Neuronal stem cell (in vitro differentiated cells): ENCODE data around the gene CABP4.

Source experiments
- DNase-seq: peaks from one replicate; pipeline ENCODE4 v3.0.0-alpha.2; 2013; ENCODE audit warnings: low spot score
- H2AFZ ChIP-seq: one replicate; pipeline ENCODE4 v1.6.1; 2013; ENCODE audit warnings: mild to moderate bottlenecking, low read length, inconsistent platforms
- H2AK5ac ChIP-seq: 2 replicates; pipeline ENCODE4 v1.6.1; 2013; ENCODE audit warnings: low read depth, mild to moderate bottlenecking, inconsistent platforms, low read length, moderate library complexity, mixed read lengths
- H2BK120ac ChIP-seq: 2 replicates; pipeline ENCODE4 v1.6.1; 2013; ENCODE audit warnings: low read depth, mild to moderate bottlenecking, inconsistent platforms, low read length, moderate library complexity, mixed read lengths
- H2BK12ac ChIP-seq: one replicate; pipeline ENCODE4 v1.6.1; 2013; ENCODE audit warnings: low read length, inconsistent platforms
- H2BK15ac ChIP-seq: 2 replicates; pipeline ENCODE4 v1.6.1; 2013; ENCODE audit warnings: mild to moderate bottlenecking, low read length, inconsistent platforms, mixed read lengths
- H2BK5ac ChIP-seq: one replicate; pipeline ENCODE4 v1.6.1; 2013; ENCODE audit warnings: inconsistent platforms, mild to moderate bottlenecking, low read length, moderate library complexity
- H3K14ac ChIP-seq: one replicate; pipeline ENCODE4 v1.6.1; 2013; ENCODE audit warnings: low read length, inconsistent platforms
- H3K18ac ChIP-seq: 2 replicates; pipeline ENCODE4 v1.6.1; 2013; ENCODE audit warnings: low read length, inconsistent platforms
- H3K23ac ChIP-seq: 2 replicates; pipeline ENCODE4 v1.6.1; 2013; ENCODE audit warnings: low read depth, mild to moderate bottlenecking, mixed read lengths, low read length, inconsistent platforms; ENCODE audit not compliant: poor library complexity
- H3K27ac ChIP-seq: replicated peaks from 3 replicates; pipeline ENCODE4 v1.5.1; 2013; ENCODE audit warnings: low read length, inconsistent platforms
- H3K27me3 ChIP-seq, 3 experiments: 2 replicates each; pipeline ENCODE4 v1.6.1; 2013; ENCODE audit warnings: low read length in 3 of 3, mild to moderate bottlenecking in 2 of 3, inconsistent platforms in 1 of 3, low read depth in 1 of 3, mixed read lengths in 1 of 3, moderate library complexity in 1 of 3; ENCODE audit not compliant: control insufficient read depth in 3 of 3, insufficient read depth in 3 of 3
- H3K36me3 ChIP-seq, 2 donors: replicated peaks in 1 of 2; 2 replicates each; pipeline ENCODE4 v1.6.1; 2013; ENCODE audit warnings: low read length in 2 of 2; ENCODE audit not compliant: control insufficient read depth in 2 of 2, insufficient read depth in 2 of 2
- H3K4ac ChIP-seq: 2 replicates; pipeline ENCODE4 v1.6.1; 2013; ENCODE audit warnings: inconsistent platforms, mild to moderate bottlenecking, low read length, moderate library complexity
- H3K4me1 ChIP-seq, 2 donors: 1 replicate in 1 of 2; 2 replicates in 1 of 2; pipeline ENCODE4 v1.6.1; 2013; ENCODE audit warnings: low read length in 2 of 2, low read depth in 1 of 2; ENCODE audit not compliant: control insufficient read depth in 2 of 2, insufficient read depth in 1 of 2
- H3K4me2 ChIP-seq: one replicate; pipeline ENCODE4 v1.6.1; 2013; ENCODE audit warnings: mild to moderate bottlenecking, low read length, inconsistent platforms; ENCODE audit not compliant: insufficient read depth, poor library complexity, severe bottlenecking
- H3K4me3 ChIP-seq, 2 donors: 2 replicates each; pipeline ENCODE4 v1.5.1; 2013; ENCODE audit warnings: low read length in 2 of 2, mild to moderate bottlenecking in 2 of 2, inconsistent platforms in 1 of 2, moderate library complexity in 1 of 2
- H3K79me1 ChIP-seq: one replicate; pipeline ENCODE4 v1.6.1; 2013; ENCODE audit warnings: low read depth, mild to moderate bottlenecking, inconsistent platforms, low read length, moderate library complexity
- H3K9ac ChIP-seq: one replicate; pipeline ENCODE4 v1.6.1; 2013; ENCODE audit warnings: mild to moderate bottlenecking, low read depth, low read length, inconsistent platforms; ENCODE audit not compliant: poor library complexity
- H3K9me3 ChIP-seq, 2 donors: replicated peaks in 1 of 2; 2 replicates each; pipeline versions ENCODE3 to v1.6.1; 2013; ENCODE audit warnings: low read length in 2 of 2, mild to moderate bottlenecking in 2 of 2, inconsistent platforms in 1 of 2, low read depth in 1 of 2, mixed read lengths in 1 of 2, moderate library complexity in 1 of 2; ENCODE audit not compliant: control insufficient read depth in 2 of 2, insufficient read depth in 1 of 2
- H4K8ac ChIP-seq: one replicate; pipeline ENCODE4 v1.6.1; 2013; ENCODE audit warnings: low read depth, mild to moderate bottlenecking, inconsistent platforms, low read length, moderate library complexity
- H4K91ac ChIP-seq: one replicate; pipeline ENCODE4 v1.6.1; 2013; ENCODE audit warnings: low read length, low read depth, mild to moderate bottlenecking, inconsistent platforms; ENCODE audit not compliant: poor library complexity
- WGBS, 2 donors: extraction: QIAGEN DNeasy Blood & Tissue Kit; methylation state at CpG; one replicate each; pipeline ENCODE4 v1.1.7; 2013; ENCODE audit warnings: missing lambda C conversion rate in 2 of 2, mixed read lengths in 1 of 2; ENCODE audit not compliant: insufficient read length in 2 of 2, insufficient replicate concordance in 1 of 2; ENCODE audit errors: extremely low coverage in 2 of 2; 5-methylcytosine and 5-hydroxymethylcytosine counted together

CABP4 gene

DNA sequence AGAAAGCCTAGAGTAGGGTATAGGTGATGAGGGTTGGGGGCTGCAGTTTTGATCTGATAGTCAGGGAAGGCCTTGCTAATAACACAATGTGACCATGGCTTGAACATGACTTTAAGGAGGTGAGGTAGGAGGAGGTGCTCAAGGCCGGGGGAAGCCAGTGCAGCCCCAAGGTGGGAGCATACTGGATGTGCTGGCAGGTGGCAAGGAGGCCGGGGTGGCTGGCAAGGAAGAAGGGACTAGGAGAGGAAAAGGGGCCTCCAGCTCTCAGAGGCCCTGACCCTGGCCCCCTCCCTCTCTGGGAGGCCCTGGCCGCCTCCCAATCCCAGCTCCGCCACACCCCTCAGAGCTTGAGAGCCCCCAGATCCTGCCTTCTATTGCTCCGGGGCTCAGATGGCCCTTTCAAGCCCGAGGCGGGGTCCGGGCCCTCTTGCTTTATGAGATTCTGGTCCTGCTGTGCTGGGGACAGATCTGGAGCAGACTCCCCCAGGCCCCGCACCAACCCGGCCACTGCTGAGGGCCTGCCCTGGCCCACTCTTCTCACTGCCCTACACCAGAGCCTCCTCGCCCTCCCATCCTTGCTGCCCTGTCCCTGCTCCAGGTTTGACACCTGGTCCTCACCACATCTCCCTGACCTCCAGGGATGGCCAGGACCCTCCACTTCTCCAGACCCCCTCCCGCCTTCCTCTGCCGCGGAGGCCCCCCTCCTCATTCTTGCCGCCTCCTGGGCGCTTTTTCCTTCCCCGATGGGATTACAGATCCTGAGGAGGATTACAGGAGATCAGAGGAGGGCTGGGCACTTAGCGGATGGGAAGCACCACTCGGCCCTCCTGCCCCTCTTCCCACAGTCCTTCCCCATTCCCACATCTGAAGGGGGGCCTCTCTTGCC is 48.2 kb downstream of the CABP4 start:
- H2AFZ ChIP-seq: peak overlapping the region; percentile 93
- no peak overlapping the region for H4K91ac ChIP-seq
- peak overlapping the region; percentile 77 for H3K9ac ChIP-seq
- peak overlapping the region; percentile 3 for H3K23ac ChIP-seq
- H3K4me1 ChIP-seq: peaks cover 18 to 27% of the 10 kb centered on the region in 2 donors
- peaks cover 21 to 52% of the 10 kb centered on the region in 2 donors for H3K36me3 ChIP-seq
- H4K8ac ChIP-seq: peak overlapping the region; percentile 43
- H3K4me3 ChIP-seq: peak overlapping the region; percentile 85 to 89
- H3K27ac ChIP-seq: no peak overlapping the region
- H2BK5ac ChIP-seq: no peak overlapping the region
- WGBS, 2 donors: no CpG with 5 or more reads among the region's 19 CpGs
- H2BK12ac ChIP-seq: peak overlapping the region; percentile 58
- H2BK15ac ChIP-seq: no peak overlapping the region
- DNase-seq: no peak
- no peaks in the 10 kb centered on the region for H3K9me3 ChIP-seq
- no peaks in the 10 kb centered on the region for H3K27me3 ChIP-seq
- no peak overlapping the region for H2BK120ac ChIP-seq
- H3K18ac ChIP-seq: peak overlapping the region; percentile 57
- H3K14ac ChIP-seq: peak overlapping the region; percentile 56
- H3K4ac ChIP-seq: no peak overlapping the region
- H3K79me1 ChIP-seq: peaks cover 17% of the 10 kb centered on the region
- H3K4me2 ChIP-seq: peak overlapping the region; percentile 79
- peak overlapping the region; percentile 84 for H2AK5ac ChIP-seq

DNA sequence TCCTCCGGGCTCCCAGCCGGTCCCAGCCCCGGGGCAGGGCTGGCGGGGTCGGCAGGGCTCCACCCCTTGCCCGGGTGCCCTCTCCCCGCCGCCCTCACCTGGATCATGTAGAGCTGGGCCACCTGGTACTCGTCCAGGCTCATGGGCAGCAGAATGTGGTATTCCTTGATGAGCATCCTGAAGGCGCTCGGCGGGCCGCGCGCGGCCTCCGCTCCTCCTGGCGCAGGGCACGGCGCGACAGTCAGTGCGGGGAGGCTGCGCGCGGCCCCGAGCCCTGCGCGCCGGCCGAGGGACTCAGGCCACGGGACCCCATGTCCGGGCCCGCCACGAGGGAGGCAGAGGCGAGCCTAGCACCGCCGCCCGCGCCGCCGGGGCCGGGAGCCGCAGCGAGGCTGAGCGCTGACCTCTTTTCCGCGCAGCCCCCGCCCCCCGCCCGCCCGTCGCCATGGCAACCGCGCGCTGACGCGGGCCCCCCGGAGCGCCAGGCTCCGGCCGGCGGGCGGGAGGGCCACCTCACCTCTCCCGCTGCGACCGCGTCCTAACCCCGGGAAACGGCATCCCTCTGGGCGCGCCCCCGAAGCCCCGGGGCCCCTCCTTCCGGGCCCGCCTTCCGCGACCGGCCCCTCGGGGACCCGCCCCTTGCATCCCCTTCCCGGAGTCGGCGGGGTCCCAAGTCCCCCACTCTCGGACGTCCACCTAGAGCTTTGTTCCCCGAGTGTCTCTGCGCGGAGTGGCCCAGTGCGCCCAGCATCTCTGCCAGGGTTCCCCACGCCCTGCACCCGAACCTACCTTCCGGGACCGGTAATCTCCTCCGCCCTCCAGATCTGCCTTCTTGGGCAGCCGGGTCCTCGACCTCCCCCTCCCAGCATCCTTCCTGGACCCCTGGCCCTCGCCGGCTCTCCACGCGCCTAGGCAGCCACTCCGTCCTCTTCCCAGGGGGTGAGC is 49.1 kb downstream of the CABP4 start:
- Histone ChIP-seq H3K18ac (peak overlapping the region; percentile 98), H3K36me3 (peaks cover 17 to 46% of the 10 kb centered on the region in 2 donors), H2AK5ac (peak overlapping the region; percentile 47), H3K23ac (peak overlapping the region; percentile 29), H3K4ac (peak overlapping the region; percentile 8), H3K9ac (peak overlapping the region; percentile 96), H3K4me2 (peak overlapping the region; percentile 79), H2BK12ac (peak overlapping the region; percentile 14), H4K8ac (no peak overlapping the region), H2BK120ac (peak overlapping the region; percentile 41), H3K27ac (peak overlapping the region; percentile 62), H2AFZ (peak overlapping the region; percentile 93), H3K79me1 (peaks cover 17% of the 10 kb centered on the region), H3K4me3 (peak overlapping the region; percentile 85 to 89), H4K91ac (no peak overlapping the region), H2BK15ac (peak overlapping the region; percentile 96), H2BK5ac (no peak overlapping the region), H3K9me3 (no peaks in the 10 kb centered on the region), H3K14ac (no peak overlapping the region), H3K4me1 (peaks cover 20 to 29% of the 10 kb centered on the region in 2 donors), H3K27me3 (no peaks in the 10 kb centered on the region)
- no CpG with 5 or more reads among the region's 101 CpGs for WGBS, 2 donors
- DNase-seq: peak; percentile 56

DNA sequence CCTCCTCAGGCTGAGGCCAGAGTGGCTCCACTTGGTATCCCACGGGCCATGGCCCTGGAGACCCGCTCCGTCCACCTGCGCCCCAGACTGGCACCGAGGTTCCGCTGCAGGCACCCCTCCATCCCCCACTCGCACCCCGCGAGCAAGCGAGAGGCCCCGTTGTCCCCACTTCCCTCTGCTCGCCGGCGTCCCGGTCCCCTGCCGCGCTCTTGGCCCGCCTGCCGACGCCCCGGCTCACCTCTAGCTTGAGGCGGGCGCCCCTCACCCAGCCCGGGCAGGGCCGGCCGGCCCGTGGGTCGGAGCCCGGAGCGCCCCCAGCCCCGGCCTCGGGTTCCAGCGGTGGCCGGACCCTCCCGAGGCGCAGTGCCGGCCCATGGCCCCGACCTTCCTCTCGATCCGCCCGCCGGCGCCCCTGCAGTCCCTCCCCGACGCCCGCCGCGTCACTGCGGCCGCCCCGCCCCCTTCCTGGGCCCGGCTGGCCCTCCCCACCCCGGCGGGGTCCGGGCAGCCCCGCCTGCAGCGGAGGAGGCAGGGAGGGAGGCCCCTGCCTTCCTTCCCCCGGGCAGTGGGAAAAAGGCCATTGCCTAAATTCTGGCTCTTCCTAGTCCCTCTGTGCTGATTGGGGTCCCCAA is 49.9 kb downstream of the CABP4 start, which contains the start of gene PITPNM1:
Gene PITPNM1 (minus strand): TSS at position 414 of the 632 bp plus-strand sequence. CDS start 1,183 bp downstream, outside the sequence.
- Histone ChIP-seq H3K4ac (peak within 1 kb of the TSS; percentile 98), H2AFZ (peak within 1 kb of the TSS; percentile 93), H3K4me1 (peaks cover 20 to 29% of the 10 kb centered on the region in 2 donors), H3K27me3 (no peaks in the 10 kb centered on the region), H4K91ac (no peak within 1 kb of the TSS), H2AK5ac (peak within 1 kb of the TSS; percentile 47), H2BK15ac (peak within 1 kb of the TSS; percentile 96), H3K79me1 (peaks cover 17% of the 10 kb centered on the region), H3K23ac (peak within 1 kb of the TSS; percentile 61), H3K4me2 (peak within 1 kb of the TSS; percentile 79), H2BK120ac (peak within 1 kb of the TSS; percentile 41), H3K27ac (peak within 1 kb of the TSS; percentile 80), H3K4me3 (peak within 1 kb of the TSS; percentile 85 to 89), H3K18ac (peak within 1 kb of the TSS; percentile 98), H3K9me3 (no peaks in the 10 kb centered on the region), H2BK12ac (peak within 1 kb of the TSS; percentile 52), H3K9ac (peak within 1 kb of the TSS; percentile 96), H3K36me3 (peaks cover 14 to 40% of the 10 kb centered on the region in 2 donors), H2BK5ac (peak within 1 kb of the TSS; percentile 98), H4K8ac (no peak within 1 kb of the TSS), H3K14ac (peak within 1 kb of the TSS; percentile 87)
- peak; percentile 66 for DNase-seq
- WGBS, 2 donors: no CpG with 5 or more reads among the region's 58 CpGs
